PFSK-1 (cell line): Measurements from ENCODE around the gene MAST4.

ENCODE experiments used
- FOXP2 ChIP-seq: optimal IDR thresholded peaks from 2 replicates; pipeline ENCODE3; 2011; ENCODE audit warnings: borderline replicate concordance, control low read depth, inconsistent platforms; ENCODE audit not compliant: insufficient read depth; ENCODE audit errors: extremely low read length, extremely low read depth
- POLR2AphosphoS5 ChIP-seq: IDR thresholded peaks from 2 replicates; pipeline ENCODE4 v1.6.1; 2012; ENCODE audit warnings: low read depth, mild to moderate bottlenecking, control low read depth, low read length, moderate library complexity
- SIN3A ChIP-seq: IDR thresholded peaks from 2 replicates; pipeline ENCODE4 v1.6.1; 2012; ENCODE audit warnings: mild to moderate bottlenecking, low read length, moderate library complexity, borderline replicate concordance; ENCODE audit not compliant: insufficient read depth
- TAF1 ChIP-seq: IDR thresholded peaks from 2 replicates; pipeline ENCODE4 v1.6.1; 2012; ENCODE audit warnings: low read length, control low read depth, borderline replicate concordance; ENCODE audit not compliant: insufficient read depth
- TF ChIP-seq, protein P1 (sequence below), 2 experiments: IDR thresholded peaks; 2 replicates each; pipeline versions ENCODE4 v1.6.1 to v1.8.0; 2011 to 2012; ENCODE audit warnings: low read depth in 2 of 2, low read length in 2 of 2, control low read depth in 1 of 2, inconsistent platforms in 1 of 2, mild to moderate bottlenecking in 1 of 2, moderate library complexity in 1 of 2; ENCODE audit not compliant: insufficient read depth in 1 of 2

GRCh38 chr5:67014191-67014590, 418.0 kb downstream of the MAST4 start:
- no peak for TF ChIP-seq TAF1
- no peak for TF ChIP-seq POLR2AphosphoS5
- TF ChIP-seq, protein P1, sequence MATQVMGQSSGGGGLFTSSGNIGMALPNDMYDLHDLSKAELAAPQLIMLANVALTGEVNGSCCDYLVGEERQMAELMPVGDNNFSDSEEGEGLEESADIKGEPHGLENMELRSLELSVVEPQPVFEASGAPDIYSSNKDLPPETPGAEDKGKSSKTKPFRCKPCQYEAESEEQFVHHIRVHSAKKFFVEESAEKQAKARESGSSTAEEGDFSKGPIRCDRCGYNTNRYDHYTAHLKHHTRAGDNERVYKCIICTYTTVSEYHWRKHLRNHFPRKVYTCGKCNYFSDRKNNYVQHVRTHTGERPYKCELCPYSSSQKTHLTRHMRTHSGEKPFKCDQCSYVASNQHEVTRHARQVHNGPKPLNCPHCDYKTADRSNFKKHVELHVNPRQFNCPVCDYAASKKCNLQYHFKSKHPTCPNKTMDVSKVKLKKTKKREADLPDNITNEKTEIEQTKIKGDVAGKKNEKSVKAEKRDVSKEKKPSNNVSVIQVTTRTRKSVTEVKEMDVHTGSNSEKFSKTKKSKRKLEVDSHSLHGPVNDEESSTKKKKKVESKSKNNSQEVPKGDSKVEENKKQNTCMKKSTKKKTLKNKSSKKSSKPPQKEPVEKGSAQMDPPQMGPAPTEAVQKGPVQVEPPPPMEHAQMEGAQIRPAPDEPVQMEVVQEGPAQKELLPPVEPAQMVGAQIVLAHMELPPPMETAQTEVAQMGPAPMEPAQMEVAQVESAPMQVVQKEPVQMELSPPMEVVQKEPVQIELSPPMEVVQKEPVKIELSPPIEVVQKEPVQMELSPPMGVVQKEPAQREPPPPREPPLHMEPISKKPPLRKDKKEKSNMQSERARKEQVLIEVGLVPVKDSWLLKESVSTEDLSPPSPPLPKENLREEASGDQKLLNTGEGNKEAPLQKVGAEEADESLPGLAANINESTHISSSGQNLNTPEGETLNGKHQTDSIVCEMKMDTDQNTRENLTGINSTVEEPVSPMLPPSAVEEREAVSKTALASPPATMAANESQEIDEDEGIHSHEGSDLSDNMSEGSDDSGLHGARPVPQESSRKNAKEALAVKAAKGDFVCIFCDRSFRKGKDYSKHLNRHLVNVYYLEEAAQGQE (IDR thresholded peaks at IDR 0.05; ENCODE audit: insufficient read depth in 1 of 2, low read depth in 2 of 2, low read length in 2 of 2) = no peak
- TF ChIP-seq SIN3A = no peak
- TF ChIP-seq FOXP2 = no peak
